GM12873 (cell line): ENCODE measurements around the gene TNP1.

Experiments used
- TF ChIP-seq, protein P1 (sequence below): IDR thresholded peaks from 2 replicates; pipeline ENCODE4 v1.5.1; 2012; ENCODE audit warnings: low read depth, mild to moderate bottlenecking, moderate library complexity, low read length, control low read depth; ENCODE audit not compliant: insufficient read depth; ENCODE audit errors: missing control alignments

Gene TNP1

DNA sequence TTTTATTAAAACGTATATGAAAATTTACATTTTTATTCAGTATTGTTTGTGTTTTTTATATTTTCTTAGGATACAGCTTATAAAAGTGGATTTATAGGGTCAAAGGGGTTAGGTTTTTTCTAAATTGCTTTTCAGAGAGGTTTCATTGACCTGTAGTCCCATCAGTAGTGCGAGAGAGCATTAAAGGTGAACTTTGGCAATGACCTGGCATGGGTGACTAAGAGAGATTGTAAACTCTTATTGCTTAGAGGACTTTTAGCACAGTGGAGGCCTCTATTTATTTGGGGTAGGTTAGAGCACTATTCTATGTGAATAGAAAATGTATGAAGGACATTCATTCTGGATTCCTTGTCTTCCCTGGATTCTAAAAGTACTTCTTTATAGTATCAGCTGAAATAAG, 16.0 kb upstream of the TNP1 start:
- TF ChIP-seq, protein P1, sequence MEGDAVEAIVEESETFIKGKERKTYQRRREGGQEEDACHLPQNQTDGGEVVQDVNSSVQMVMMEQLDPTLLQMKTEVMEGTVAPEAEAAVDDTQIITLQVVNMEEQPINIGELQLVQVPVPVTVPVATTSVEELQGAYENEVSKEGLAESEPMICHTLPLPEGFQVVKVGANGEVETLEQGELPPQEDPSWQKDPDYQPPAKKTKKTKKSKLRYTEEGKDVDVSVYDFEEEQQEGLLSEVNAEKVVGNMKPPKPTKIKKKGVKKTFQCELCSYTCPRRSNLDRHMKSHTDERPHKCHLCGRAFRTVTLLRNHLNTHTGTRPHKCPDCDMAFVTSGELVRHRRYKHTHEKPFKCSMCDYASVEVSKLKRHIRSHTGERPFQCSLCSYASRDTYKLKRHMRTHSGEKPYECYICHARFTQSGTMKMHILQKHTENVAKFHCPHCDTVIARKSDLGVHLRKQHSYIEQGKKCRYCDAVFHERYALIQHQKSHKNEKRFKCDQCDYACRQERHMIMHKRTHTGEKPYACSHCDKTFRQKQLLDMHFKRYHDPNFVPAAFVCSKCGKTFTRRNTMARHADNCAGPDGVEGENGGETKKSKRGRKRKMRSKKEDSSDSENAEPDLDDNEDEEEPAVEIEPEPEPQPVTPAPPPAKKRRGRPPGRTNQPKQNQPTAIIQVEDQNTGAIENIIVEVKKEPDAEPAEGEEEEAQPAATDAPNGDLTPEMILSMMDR = no peak

DNA sequence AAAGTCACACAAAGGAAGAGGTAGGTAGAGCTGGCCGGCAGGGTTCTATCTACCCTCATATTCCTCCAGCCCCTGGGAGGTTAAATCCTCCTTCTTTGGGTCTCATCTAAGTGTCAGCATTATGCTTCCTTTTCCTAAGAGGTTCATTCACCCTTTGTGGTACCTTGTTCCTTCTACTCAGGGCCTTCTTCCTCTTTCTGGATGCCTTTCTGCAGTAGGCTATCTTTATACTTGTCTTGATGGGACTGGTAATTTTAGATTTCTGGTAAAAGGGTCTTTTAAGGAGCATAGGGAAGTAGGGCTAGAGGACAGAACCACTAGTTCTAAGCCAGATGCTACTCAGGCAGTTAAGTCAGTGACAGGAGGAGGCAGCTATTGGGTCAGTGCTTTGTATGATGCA, 13.7 kb upstream of the TNP1 start:
- TF ChIP-seq, protein P1 = no peak

GRCh38 chr2:216872624-216873023, 12.8 kb upstream of the TNP1 start:
- TF ChIP-seq, protein P1 = no peak

GRCh38 chr2:216872040-216872439, 12.2 kb upstream of the TNP1 start:
- TF ChIP-seq, protein P1 = no peak

GRCh38 chr2:216871333-216871934, 11.6 kb upstream of the TNP1 start:
- TF ChIP-seq, protein P1 = no peak

DNA sequence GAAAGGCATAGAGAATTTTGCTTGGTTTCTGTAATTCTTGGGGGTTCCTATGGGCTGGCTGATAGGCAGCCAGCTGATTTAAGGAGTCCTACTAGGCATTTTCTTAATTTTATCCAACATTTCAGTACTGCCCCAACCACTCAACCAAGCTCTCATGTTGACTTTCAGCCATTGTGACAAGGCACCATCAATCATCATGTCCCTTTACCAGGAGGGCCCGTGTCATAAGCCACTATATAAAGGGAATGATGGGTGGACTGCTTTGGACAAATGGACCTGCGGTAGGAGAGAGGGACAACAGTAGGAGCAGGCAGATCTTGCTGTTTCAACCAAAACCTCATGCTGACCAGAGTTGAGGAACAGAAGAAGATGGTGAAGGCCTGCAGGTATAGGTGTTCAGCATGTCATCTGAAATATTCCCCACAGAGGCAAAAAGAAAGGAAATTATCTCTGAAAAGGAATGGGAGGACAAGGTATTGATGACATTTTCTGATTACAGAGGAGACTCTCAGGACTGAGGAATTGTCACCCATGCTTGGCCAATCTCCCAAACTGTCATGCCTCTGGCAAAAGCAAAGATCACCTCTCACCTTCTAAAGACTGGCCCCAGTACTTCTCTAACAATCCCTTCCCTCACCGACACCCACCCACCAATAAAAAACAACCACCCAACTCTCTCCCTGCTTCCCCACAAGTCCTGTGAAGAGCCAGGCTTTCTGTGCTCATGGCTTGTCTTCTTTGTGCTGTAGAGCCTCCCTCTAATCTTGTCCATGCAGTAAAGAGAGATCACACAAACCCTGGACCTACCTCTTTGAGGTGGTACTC, 10.9 kb upstream of the TNP1 start:
- TF ChIP-seq, protein P1 = no peak

DNA sequence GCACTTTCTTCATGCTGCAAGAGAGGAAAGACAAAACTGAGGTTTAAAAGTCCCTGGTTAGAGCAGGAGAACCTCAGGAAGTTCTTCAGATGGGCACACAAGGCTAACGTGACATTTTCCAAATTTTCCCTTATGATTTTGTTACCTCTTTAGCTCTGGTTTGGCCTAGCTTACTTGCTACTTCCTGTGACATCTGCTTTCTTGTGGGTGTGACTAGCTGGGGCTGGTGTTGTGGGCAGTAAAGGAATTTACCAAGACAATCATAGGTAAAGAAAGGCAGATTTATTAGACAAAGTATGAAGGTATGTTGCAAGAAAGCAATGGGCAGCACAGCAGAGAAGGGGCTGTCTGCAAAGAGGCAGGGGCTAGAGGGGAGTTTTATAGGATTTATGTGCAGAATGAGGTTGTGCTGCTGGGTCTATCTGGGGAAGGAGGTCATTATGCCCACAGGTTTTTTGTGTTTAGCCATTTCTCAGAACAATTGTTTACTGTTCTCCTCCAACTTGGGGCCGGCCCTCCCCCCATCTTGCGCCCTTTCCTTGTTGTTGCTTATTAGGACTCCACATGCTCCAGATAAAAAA, 6.7 kb upstream of the TNP1 start:
- TF ChIP-seq, protein P1 = no peak
